ENCODE results near the gene MARCHF9.

MARCHF9 gene

DNA sequence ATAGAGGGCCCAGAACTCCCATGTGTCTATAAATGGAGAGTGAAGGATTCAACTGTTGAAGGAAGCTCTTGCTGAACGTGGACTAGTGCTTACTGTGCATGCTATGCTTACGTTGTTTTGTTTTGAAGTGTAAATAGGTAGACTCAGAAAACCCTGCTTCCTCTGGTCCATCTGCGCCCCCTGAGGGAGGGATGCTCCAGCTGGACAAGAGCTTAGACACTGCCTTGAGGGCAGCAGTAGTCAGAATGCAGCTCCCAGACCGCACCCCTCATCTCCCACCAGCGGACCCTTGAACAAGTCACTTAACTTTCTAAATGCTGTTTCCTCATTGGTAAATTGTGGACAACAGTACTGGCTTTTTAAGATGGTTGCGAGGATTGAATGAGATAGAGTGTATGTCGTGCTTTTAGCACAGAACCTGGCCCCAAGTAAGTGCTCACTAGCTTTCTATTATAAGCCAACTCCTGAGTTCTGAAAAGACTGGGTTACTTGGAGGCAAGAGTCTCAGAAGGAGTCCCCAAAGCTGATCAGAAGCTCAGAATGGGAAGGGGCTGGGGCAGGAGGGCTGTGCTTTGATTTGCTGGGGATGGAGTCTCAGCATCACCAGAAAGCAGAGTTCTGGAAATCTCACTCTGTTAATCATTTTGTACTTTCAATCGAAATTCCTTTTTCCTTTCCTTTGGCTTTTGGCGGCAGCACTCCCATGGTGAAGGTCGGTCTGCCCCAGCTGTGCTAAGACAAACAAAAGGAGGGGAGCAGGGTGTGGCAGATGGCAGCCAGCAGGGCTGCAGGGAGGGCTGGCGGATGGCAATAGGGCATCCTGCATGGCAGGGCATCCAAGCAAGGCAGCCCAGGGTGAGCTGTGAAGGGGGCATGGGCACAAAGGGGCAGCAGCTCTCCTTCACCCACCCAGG is 31.9 kb upstream of the MARCHF9 start:
- Histone ChIP-seq H3K9me3 (ENCODE audit: low read depth, low read length) (no peaks in the 10 kb centered on the region), H3K27ac (no peak overlapping the region), H3K4me3 (no peak overlapping the region), H3K9ac (ENCODE audit: insufficient read length) (no peak overlapping the region), H3K36me3 (ENCODE audit: insufficient read depth, low read length) (no peaks in the 10 kb centered on the region; the same call in 1 of the 2 replicates)
- TF ChIP-seq POLR2AphosphoS5 (IDR thresholded peaks at IDR 0.05; ENCODE audit: borderline replicate concordance, low read depth, low read length) (no peak; the same call in 1 of the 2 replicates), EZH2 (IDR thresholded peaks at IDR 0.05) (no peak), FOXP2 (optimal IDR thresholded peaks at IDR 0.05; ENCODE audit: control extremely low read depth, extremely low read length, insufficient read depth) (no peak)
- no peak for DNase-seq (ENCODE audit: low read depth, low spot score)

GRCh38 chr12:57723630-57723962 is 31.3 kb upstream of the MARCHF9 start:
- Histone ChIP-seq H3K36me3 (ENCODE audit: insufficient read depth, low read length) (no peaks in the 10 kb centered on the region), H3K9ac (ENCODE audit: insufficient read length) (no peak overlapping the region)

DNA sequence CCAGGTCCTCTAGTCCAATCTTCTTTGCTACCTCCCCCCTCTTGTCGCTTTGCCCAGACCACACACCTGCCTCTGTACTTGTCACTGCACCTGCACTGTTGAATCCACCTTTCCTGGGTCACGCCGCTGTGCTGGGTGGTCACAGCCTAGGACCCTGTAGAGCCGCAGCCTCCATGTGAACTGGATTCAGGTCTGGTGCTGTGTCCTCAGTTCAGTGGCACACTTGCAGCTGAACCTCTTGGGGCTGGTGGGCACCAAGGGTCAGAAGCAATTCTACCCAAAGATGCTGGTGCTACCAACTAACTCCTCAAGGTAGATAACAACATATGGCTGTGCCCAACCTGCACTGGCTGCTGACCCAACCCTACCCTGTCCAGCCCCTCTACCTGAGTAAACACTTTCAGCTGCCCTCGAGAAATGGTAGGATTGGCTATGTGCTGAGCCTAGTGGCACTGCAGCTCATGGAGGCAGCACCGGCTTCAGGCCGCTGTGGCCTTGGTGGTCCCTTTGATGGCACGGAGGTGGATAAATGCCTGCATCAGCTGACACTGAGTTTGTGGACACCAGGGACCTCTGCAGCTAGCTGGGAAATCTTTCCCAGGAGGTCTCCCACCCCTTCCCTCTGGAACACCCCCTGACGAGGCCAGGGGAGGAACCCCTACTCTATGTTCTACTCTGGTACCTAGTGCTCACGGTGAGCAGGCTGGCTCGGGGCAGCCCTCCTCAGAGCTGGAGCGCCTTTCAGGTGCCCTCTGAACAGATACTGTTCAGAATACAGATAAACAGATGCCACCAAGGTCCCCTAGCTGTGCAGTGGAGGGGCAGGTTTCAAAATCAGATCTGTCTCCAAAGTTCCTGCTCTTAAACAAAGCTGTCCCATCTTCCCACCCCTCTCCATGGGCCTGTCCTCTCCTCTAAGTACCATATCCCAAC is 30.6 kb upstream of the MARCHF9 start:
- Histone ChIP-seq H3K9me3 (ENCODE audit: low read depth, low read length) (no peaks in the 10 kb centered on the region), H3K36me3 (ENCODE audit: insufficient read depth, low read length) (no peaks in the 10 kb centered on the region), H3K4me3 (no peak overlapping the region), H3K9ac (ENCODE audit: insufficient read length) (no peak overlapping the region), H3K27ac (no peak overlapping the region)
- TF ChIP-seq POLR2AphosphoS5 (IDR thresholded peaks at IDR 0.05; ENCODE audit: borderline replicate concordance, low read depth, low read length) (no peak), FOXP2 (optimal IDR thresholded peaks at IDR 0.05; ENCODE audit: control extremely low read depth, extremely low read length, insufficient read depth) (no peak), EZH2 (IDR thresholded peaks at IDR 0.05) (no peak)
- no peak for DNase-seq (ENCODE audit: low read depth, low spot score)

More at GRCh38 chr12:57723630-57723962, 31.3 kb upstream of the MARCHF9 start:
- Histone ChIP-seq H3K4me3 (no peak overlapping the region), H3K9me3 (ENCODE audit: low read depth, low read length) (no peaks in the 10 kb centered on the region), H3K27ac (no peak overlapping the region)
- DNase-seq (ENCODE audit: low read depth, low spot score) = no peak
- TF ChIP-seq FOXP2 (optimal IDR thresholded peaks at IDR 0.05; ENCODE audit: control extremely low read depth, extremely low read length, insufficient read depth) = no peak
- TF ChIP-seq EZH2 (IDR thresholded peaks at IDR 0.05) = no peak
- TF ChIP-seq POLR2AphosphoS5 (IDR thresholded peaks at IDR 0.05; ENCODE audit: borderline replicate concordance, low read depth, low read length) = no peak

DNA sequence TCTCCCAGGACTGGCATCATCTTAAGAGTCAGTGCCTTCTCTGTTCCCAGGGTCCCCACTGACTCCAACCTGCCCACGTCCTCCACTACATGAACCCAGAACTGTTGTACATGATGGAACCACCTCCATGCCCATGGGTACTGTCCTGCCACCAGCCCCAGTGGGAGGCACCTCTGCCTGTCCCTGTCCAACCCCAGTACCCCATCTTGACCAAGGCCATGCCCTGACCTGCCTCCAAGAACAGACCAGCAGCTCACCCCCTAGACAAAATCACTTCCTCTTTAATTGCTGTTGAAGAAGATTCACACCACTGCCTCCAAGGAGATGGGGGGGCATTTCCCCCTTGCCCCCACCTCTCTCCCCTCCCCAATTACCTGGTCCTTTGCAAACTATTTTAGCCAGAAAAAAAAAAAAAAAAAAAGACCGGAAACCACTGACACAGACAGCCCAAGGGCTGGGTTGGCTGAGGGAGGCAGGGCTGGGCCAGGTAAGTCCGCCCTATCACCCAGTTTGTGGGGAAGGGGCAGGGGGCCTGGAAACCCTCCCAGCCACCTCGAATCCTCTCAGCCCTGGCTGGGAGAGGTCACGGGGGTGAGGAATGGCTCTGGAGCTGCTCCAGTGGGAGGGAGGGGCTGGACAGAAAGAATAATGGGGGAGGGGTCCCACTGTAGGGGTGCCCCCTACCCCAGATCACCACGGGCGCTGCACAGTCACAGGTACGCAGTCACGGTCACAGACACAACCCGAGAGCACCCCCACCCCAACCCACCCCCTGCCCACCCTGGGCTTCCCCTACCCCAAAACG is 29.8 kb upstream of the MARCHF9 start:
- TF ChIP-seq POLR2AphosphoS5 (IDR thresholded peaks at IDR 0.05; ENCODE audit: borderline replicate concordance, low read depth, low read length) (no peak), FOXP2 (optimal IDR thresholded peaks at IDR 0.05; ENCODE audit: control extremely low read depth, extremely low read length, insufficient read depth) (no peak), EZH2 (IDR thresholded peaks at IDR 0.05) (no peak)
- H3K36me3 ChIP-seq (ENCODE audit: insufficient read depth, low read length) = no peaks in the 10 kb centered on the region
- DNase-seq (ENCODE audit: low read depth, low spot score) = no peak
- no peak overlapping the region for H3K27ac ChIP-seq
- 0 out of 2 replicates have a peak overlapping the region, but pooled peaks have one; percentile 99 for H3K4me3 ChIP-seq
- H3K9me3 ChIP-seq (ENCODE audit: low read depth, low read length) = no peaks in the 10 kb centered on the region
- H3K9ac ChIP-seq (ENCODE audit: insufficient read length) = no peak overlapping the region

GRCh38 chr12:57725851-57726150 is 29.1 kb upstream of the MARCHF9 start:
- TF ChIP-seq POLR2AphosphoS5 (IDR thresholded peaks at IDR 0.05; ENCODE audit: borderline replicate concordance, low read depth, low read length) = no peak
- no peak for TF ChIP-seq EZH2 (IDR thresholded peaks at IDR 0.05)
- TF ChIP-seq FOXP2 (optimal IDR thresholded peaks at IDR 0.05; ENCODE audit: control extremely low read depth, extremely low read length, insufficient read depth) = no peak
- H3K4me3 ChIP-seq = peak overlapping the region; percentile 99
- H3K27ac ChIP-seq = no peak overlapping the region
- DNase-seq (ENCODE audit: low read depth, low spot score) = no peak
- peak overlapping the region; percentile 90 for H3K9ac ChIP-seq (ENCODE audit: insufficient read length)
- no peaks in the 10 kb centered on the region for H3K36me3 ChIP-seq (ENCODE audit: insufficient read depth, low read length)
- H3K9me3 ChIP-seq (ENCODE audit: low read depth, low read length) = no peaks in the 10 kb centered on the region

DNA sequence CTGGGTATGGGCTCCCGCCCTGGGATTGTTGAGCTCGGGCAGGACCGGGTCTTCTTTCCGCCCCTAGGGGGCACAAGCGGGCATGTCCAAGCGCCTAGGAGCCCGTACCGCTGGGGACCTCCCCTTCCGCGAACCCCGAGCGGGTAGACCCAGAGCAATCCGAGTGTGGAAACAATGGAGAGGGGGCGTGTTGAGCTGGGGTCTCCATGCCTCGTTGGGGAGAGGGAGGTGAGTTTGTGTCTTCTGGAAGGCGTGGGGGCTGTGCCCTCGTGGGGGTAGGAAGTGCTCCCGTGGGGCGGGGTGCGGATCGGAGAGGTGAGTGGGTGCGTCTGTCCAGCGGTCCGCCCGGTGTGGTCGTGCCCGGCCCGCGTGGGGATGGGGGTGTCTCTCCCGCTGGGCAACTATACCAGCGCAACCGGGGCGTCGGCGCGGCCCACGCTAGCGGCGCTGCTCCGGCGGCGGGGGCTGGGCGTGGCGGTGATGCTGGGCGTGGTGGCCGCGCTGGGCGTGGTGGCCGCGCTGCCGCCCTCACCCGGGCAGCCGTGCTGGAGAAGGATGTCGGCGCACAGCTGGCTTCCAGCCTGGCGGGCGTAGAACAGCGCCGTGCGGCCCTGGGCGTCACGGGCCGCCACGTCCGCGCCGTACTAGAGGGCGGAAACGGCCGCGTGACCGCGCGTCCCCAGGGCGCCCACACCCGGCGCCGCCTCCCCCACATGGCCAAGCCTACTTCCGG is 28.6 kb upstream of the MARCHF9 start:
- Histone ChIP-seq H3K27ac (peak overlapping the region; percentile 68; the same call in 1 of the 2 replicates), H3K4me3 (peak overlapping the region; percentile 99), H3K36me3 (ENCODE audit: insufficient read depth, low read length) (no peaks in the 10 kb centered on the region), H3K9ac (ENCODE audit: insufficient read length) (peak overlapping the region; percentile 90), H3K9me3 (ENCODE audit: low read depth, low read length) (no peaks in the 10 kb centered on the region)
- no peak for DNase-seq (ENCODE audit: low read depth, low spot score)
- no peak for TF ChIP-seq EZH2 (IDR thresholded peaks at IDR 0.05)
- TF ChIP-seq POLR2AphosphoS5 (IDR thresholded peaks at IDR 0.05; ENCODE audit: borderline replicate concordance, low read depth, low read length) = peak; percentile 64

DNA sequence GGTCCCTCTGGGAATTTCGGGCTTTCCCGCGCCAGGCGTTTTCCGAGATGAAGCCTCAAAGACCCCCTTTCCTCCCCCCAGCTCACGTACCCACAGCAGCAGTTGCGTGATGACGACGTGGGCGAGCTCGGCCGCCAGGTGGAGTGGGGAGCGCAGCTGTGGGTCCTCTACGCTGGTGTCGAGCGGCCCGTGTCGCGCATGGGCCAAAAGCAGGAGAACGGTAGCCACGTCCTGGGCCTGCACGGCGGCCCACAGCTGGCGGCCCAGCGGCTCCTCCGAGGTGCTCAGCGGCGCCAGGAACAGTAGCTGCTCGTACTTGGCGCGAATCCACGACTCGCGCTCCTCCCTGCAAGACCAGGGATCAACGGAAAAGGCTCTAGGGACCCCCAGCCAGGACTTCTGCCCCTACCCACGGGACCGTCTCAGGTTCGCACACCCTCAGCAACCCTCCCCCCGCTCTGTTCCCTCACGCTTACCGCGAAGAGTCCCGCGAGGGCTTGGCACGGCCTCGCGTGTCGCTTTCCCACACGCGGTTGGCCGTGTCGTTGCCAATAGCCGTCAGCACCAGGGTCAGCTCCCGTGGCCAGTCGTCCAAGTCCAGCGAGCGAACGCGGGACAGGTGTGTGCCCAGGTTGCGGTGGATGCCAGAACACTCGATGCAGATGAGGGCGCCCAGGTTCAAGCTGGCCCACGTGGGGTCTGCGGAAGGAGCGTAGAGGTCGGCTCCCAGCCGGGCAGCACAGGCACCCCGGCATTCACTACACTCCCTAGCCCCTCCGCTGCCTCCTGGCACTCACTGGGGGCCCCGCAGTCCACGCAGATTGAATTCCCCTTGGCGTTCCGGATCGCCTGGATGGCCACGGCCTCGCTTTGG is 27.8 kb upstream of the MARCHF9 start:
- Histone ChIP-seq H3K9ac (ENCODE audit: insufficient read length) (peak overlapping the region; percentile 90), H3K9me3 (ENCODE audit: low read depth, low read length) (no peaks in the 10 kb centered on the region), H3K36me3 (ENCODE audit: insufficient read depth, low read length) (no peaks in the 10 kb centered on the region), H3K4me3 (peak overlapping the region; percentile 99), H3K27ac (no peak overlapping the region)
- TF ChIP-seq FOXP2 (optimal IDR thresholded peaks at IDR 0.05; ENCODE audit: control extremely low read depth, extremely low read length, insufficient read depth) (no peak), POLR2AphosphoS5 (IDR thresholded peaks at IDR 0.05; ENCODE audit: borderline replicate concordance, low read depth, low read length) (no peak), EZH2 (IDR thresholded peaks at IDR 0.05) (no peak)
- DNase-seq (ENCODE audit: low read depth, low spot score) = no peak
